Measurements from ENCODE around the gene EID3. TPM values are rescaled to one million over a fixed set of nuclear protein-coding genes. Genes with fewer than 3 reads are reported as not detected.
"Not testable (repeated sequence)": the region's sequence is repeated elsewhere in the genome, so short reads cannot be mapped to it uniquely, and the experiment has no call there.

Gene EID3
- total and polyA plus RNA-seq, 9 of the 15 experiments (the other 6 are each of a cell fraction or from before 2014, with no cell fraction given) = 0.07 to 3.5 (median 0.42) TPM

- peak; percentile 6; the same call in 1 of the 2 replicates for TF ChIP-seq REST (IDR thresholded peaks at IDR 0.05; ENCODE audit: borderline replicate concordance)
- TF ChIP-seq REST (CRISPR knock-in tag; IDR thresholded peaks at IDR 0.05; ENCODE audit: low read depth) = not testable (repeated sequence)
Observed at GRCh38 chr12:104294158-104294859, 9.2 kb upstream of the EID3 start (continued).
